MM.1S (cell line): Measurements from ENCODE around the gene SMOC2.

Source experiments
- DNase-seq: peaks from one replicate; pipeline ENCODE4 v3.0.0-alpha.2; 2015
- H2AFZ ChIP-seq: fragments of 300-600 bp; sonication (generic); 2 replicates; pipeline ENCODE4 v1.6.0; 2016; ENCODE audit warnings: antibody characterized with exemption, low read length
- H3F3A ChIP-seq: fragments of 300-600 bp; sonication (generic); 2 replicates; pipeline ENCODE4 v1.6.1; 2016; ENCODE audit warnings: mild to moderate bottlenecking, antibody characterized with exemption, low read length, moderate library complexity, mixed read lengths; ENCODE audit not compliant: insufficient read depth
- H3K27ac ChIP-seq: fragments of 300-600 bp; sonication (generic); 2 replicates; pipeline ENCODE4 v1.5.1; 2016; ENCODE audit warnings: mild to moderate bottlenecking, low read length
- H3K27me3 ChIP-seq: fragments of 300-600 bp; sonication (generic); replicated peaks from 2 replicates; pipeline ENCODE4 v1.6.0; 2016; ENCODE audit warnings: low read length; ENCODE audit not compliant: insufficient read depth
- H3K36me3 ChIP-seq: fragments of 300-600 bp; sonication (generic); replicated peaks from 2 replicates; pipeline ENCODE4 v1.6.1; 2016; ENCODE audit warnings: mild to moderate bottlenecking, low read length, mixed read lengths; ENCODE audit not compliant: insufficient read depth
- H3K4me1 ChIP-seq: fragments of 300-600 bp; sonication (generic); 2 replicates; pipeline ENCODE4 v1.6.1; 2016; ENCODE audit warnings: low read length, mixed read lengths
- H3K4me2 ChIP-seq: fragments of 300-600 bp; sonication (generic); 2 replicates; pipeline ENCODE4 v1.6.0; 2016; ENCODE audit warnings: low read depth, low read length
- H3K4me3 ChIP-seq: fragments of 300-600 bp; sonication (generic); 2 replicates; pipeline ENCODE4 v1.5.1; 2016; ENCODE audit warnings: low read length, mixed read lengths
- H3K79me2 ChIP-seq: fragments of 300-600 bp; sonication (generic); 2 replicates; pipeline ENCODE4 v1.6.1; 2016; ENCODE audit warnings: mixed run types, low read length, mixed read lengths
- H3K9ac ChIP-seq: fragments of 300-600 bp; sonication (generic); 2 replicates; pipeline ENCODE4 v1.6.1; 2016; ENCODE audit warnings: low read length, mixed read lengths
- H3K9me2 ChIP-seq: fragments of 300-600 bp; sonication (generic); replicated peaks from 2 replicates; pipeline ENCODE4 v1.6.1; 2016; ENCODE audit warnings: mild to moderate bottlenecking, low read length, mixed read lengths; ENCODE audit not compliant: insufficient read depth
- H3K9me3 ChIP-seq: fragments of 300-600 bp; sonication (generic); replicated peaks from 2 replicates; pipeline ENCODE4 v1.6.1; 2016; ENCODE audit warnings: mild to moderate bottlenecking, low read length, mixed read lengths; ENCODE audit not compliant: insufficient read depth
- H4K20me1 ChIP-seq: fragments of 300-600 bp; sonication (generic); 2 replicates; pipeline ENCODE4 v1.6.1; 2016; ENCODE audit warnings: mild to moderate bottlenecking, low read length, moderate library complexity, mixed read lengths; ENCODE audit not compliant: insufficient read depth
- CTCF ChIP-seq: fragments of 300-600 bp; sonication (generic); IDR thresholded peaks from 2 replicates; pipeline ENCODE4 v1.5.1; 2016; ENCODE audit warnings: antibody characterized with exemption, low read length, mixed read lengths
- EZH2 ChIP-seq: fragments of 300-600 bp; sonication (generic); optimal IDR thresholded peaks from 2 replicates; pipeline ENCODE3; 2017; ENCODE audit warnings: low read depth, mild to moderate bottlenecking, antibody characterized with exemption, low read length, mixed read lengths
- EZH2phosphoT487 ChIP-seq: fragments of 300-600 bp; sonication (generic); IDR thresholded peaks from 2 replicates; pipeline ENCODE4 v1.6.1; 2018; ENCODE audit warnings: antibody characterized with exemption, low read length

Gene SMOC2

GRCh38 chr6:168641446-168641845 lies 200.5 kb downstream of the SMOC2 start:
- H3K36me3 ChIP-seq = no peaks in the 10 kb centered on the region
- no peak overlapping the region for H3K27ac ChIP-seq
- DNase-seq = no peak
- no peaks in the 10 kb centered on the region for H3F3A ChIP-seq
- no peak overlapping the region for H2AFZ ChIP-seq
- H3K4me1 ChIP-seq = no peaks in the 10 kb centered on the region
- H3K27me3 ChIP-seq = no peaks in the 10 kb centered on the region
- no peak overlapping the region for H3K4me3 ChIP-seq
- H4K20me1 ChIP-seq = no peaks in the 10 kb centered on the region
- H3K4me2 ChIP-seq = no peak overlapping the region
- TF ChIP-seq EZH2phosphoT487 (no peak), CTCF (no peak), EZH2 (no peak)
- H3K9ac ChIP-seq = no peak overlapping the region
- H3K9me3 ChIP-seq = no peaks in the 10 kb centered on the region
- no peaks in the 10 kb centered on the region for H3K9me2 ChIP-seq
- H3K79me2 ChIP-seq = no peaks in the 10 kb centered on the region

- no peaks in the 10 kb centered on the region for H4K20me1 ChIP-seq
- DNase-seq = no peak
- no peaks in the 10 kb centered on the region for H3K79me2 ChIP-seq
- no peak overlapping the region for H3K27ac ChIP-seq
- H3K27me3 ChIP-seq = no peaks in the 10 kb centered on the region
- H2AFZ ChIP-seq = no peak overlapping the region
- no peaks in the 10 kb centered on the region for H3K4me1 ChIP-seq
- H3K9me3 ChIP-seq = no peaks in the 10 kb centered on the region
- no peaks in the 10 kb centered on the region for H3K9me2 ChIP-seq
- no peak overlapping the region for H3K4me3 ChIP-seq
- no peaks in the 10 kb centered on the region for H3K36me3 ChIP-seq
- no peak overlapping the region for H3K9ac ChIP-seq
- H3F3A ChIP-seq = no peaks in the 10 kb centered on the region
- TF ChIP-seq EZH2 = no peak
- TF ChIP-seq CTCF = no peak
- no peak for TF ChIP-seq EZH2phosphoT487
- no peak overlapping the region for H3K4me2 ChIP-seq
Measured at GRCh38 chr6:168643401-168643800, 202.4 kb downstream of the SMOC2 start.

GRCh38 chr6:168645326-168645725 lies 204.3 kb downstream of the SMOC2 start:
- Histone ChIP-seq H3K4me3 (no peak overlapping the region), H3K9me3 (no peaks in the 10 kb centered on the region), H3K9me2 (no peaks in the 10 kb centered on the region), H3K36me3 (no peaks in the 10 kb centered on the region), H3K27ac (no peak overlapping the region), H2AFZ (no peak overlapping the region), H3K4me1 (no peaks in the 10 kb centered on the region), H3K4me2 (no peak overlapping the region), H3F3A (no peaks in the 10 kb centered on the region), H4K20me1 (no peaks in the 10 kb centered on the region), H3K27me3 (no peaks in the 10 kb centered on the region), H3K9ac (no peak overlapping the region), H3K79me2 (no peaks in the 10 kb centered on the region)
- TF ChIP-seq EZH2phosphoT487 = no peak
- DNase-seq = no peak

GRCh38 chr6:168647271-168647670 lies 206.3 kb downstream of the SMOC2 start:
- DNase-seq = no peak
- Histone ChIP-seq H3K4me3 (no peak overlapping the region), H3K27ac (no peak overlapping the region), H2AFZ (no peak overlapping the region), H3K9ac (no peak overlapping the region), H3K9me3 (no peaks in the 10 kb centered on the region), H3K9me2 (no peaks in the 10 kb centered on the region), H3F3A (no peaks in the 10 kb centered on the region), H3K36me3 (no peaks in the 10 kb centered on the region), H3K27me3 (no peaks in the 10 kb centered on the region), H4K20me1 (no peaks in the 10 kb centered on the region), H3K4me2 (no peak overlapping the region), H3K79me2 (no peaks in the 10 kb centered on the region), H3K4me1 (no peaks in the 10 kb centered on the region)
- TF ChIP-seq EZH2phosphoT487 = no peak
- TF ChIP-seq EZH2 = no peak
- TF ChIP-seq CTCF = no peak
